GM19035 (cell line): Measurements from ENCODE around the gene RIGI.
A peak's percentile ranks its signal among the peaks of the same experiment; 100 is the strongest.
"Not testable (repeated sequence)": the region's sequence is repeated elsewhere in the genome, so short reads cannot be mapped to it uniquely, and the experiment has no call there.

Experiments
- ATAC-seq: cut with Tn5 transposase; IDR thresholded peaks from one replicate; pipeline ENCODE4 v1.9.1; 2021; ENCODE audit not compliant: unreplicated experiment

The RIGI gene

DNA sequence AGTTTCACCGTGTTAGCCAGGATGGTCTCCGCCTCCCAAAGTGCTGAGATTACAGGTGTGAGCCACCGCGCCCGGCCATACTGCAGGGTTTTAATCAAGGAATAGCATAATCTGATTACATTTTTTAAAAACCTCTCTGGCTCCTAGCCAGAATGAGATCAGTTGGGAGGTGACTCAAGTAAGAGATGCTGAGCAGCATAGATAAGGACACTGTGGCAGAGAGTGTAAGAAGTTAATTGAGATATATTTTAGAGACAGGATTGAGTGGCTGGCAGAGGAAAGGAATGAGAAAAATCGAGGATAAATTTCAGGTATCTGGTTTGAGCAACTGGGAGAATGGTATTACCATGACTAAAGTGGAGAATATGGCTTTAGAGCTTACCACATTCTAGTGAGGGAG, 7.3 kb upstream of the RIGI start:
- ATAC-seq = no peak

DNA sequence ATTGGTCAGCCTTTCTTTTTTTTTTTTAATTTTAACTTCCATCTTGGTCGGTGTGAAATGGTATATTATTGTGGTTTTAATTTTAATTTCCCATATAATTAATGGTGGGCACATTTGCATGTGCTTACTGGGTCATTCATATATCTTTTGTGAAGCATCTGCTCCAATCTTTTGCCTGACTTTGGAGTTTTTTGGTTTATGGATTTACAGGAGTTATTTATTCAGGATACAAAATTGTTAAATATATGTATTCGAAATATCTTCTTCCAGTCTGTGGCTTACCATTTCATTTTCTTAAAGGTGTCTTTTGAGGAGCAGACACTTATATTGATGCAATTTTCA, 682 bp upstream of the RIGI start:
- ATAC-seq = no peak

DNA sequence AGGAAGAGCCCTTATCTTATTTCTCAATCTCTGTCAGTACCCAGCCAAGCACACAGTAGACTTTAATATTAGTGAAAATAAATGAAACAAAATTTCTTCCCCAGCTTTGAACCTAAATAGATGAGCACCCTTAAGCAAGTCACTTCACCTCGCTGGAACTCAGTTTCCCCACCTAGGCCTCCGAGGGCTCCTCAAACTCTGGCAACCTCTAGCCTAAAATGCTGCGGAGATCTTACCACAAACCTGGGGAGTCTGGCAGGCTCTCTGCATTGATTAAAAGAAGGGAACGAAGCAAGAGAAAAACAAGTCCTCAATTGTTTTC, 326 bp downstream of the RIGI start:
- ATAC-seq = peak; percentile 20

DNA sequence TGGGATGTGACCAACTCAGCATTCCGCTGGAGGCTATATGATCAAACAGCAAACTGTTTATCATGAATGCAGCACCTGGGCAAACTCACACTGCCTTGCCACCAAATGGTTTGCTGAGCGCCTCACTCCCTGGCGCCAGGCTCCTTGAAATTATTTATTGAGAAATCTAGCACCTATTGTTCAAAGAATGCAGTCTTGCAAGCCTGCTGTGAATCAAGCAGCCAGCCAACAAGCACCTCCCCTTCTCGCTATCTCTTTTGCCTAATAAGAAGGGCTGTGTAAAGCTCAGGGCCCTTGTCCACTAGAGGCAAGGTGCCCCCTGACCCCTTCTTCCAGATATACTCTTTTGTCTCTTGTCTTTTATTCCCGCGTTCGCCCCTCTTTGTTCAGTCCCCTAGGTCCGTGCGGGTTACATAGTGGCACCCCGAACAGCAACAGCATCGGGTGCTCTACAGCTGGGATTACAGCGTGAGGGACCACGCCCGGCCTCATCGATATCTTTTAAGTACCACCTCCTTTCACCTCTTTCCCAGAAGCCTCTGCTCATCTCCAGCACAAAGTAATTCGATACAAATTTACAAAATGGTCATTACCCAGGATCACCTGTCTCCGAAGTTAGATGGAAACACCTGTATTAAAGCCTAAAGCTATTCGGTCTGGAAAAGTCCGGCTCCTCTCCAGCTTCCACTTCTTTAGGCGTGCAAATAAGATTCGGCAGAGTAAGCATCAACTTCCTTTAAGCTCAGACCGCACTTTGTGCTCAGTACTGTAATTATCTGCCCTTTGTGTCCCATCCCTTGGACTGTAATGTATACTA, 896 bp downstream of the RIGI start:
- ATAC-seq = no peak

DNA sequence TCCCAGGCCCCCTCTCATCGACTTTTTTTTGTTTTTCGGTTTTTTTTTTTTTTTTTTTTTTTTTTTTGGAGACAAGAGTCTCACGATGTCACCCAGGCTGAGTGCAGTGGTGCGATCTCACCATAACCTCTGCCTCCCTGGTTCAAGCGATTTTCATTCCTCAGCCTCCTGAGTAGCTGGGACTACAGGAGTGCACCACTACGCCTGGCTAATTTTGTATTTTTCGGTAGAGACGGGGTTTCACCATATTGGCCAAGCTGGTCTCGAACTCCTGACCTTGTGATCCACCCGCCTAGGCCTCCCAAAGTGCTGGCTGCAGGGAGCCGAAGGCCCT, 1.5 kb downstream of the RIGI start:
- not testable (repeated sequence) for ATAC-seq

DNA sequence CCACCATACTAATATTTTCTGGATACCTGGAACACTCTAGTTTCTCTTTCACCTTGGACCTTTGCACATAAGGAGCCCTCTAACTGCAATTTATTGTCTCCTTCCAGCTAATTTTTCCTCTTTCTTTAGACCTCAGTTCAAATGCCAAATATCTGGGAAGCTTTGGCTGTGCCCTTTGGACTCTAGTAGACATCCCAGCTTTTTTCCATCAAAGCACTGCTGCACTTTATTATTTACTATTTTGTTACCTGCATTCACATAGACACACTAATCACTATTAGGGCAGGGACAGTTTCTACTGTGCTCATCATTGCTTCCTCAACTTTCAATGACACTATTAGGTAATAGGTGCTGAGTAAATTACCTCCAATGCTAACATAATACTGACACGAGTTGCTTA, 2.1 kb downstream of the RIGI start:
- ATAC-seq = no peak

DNA sequence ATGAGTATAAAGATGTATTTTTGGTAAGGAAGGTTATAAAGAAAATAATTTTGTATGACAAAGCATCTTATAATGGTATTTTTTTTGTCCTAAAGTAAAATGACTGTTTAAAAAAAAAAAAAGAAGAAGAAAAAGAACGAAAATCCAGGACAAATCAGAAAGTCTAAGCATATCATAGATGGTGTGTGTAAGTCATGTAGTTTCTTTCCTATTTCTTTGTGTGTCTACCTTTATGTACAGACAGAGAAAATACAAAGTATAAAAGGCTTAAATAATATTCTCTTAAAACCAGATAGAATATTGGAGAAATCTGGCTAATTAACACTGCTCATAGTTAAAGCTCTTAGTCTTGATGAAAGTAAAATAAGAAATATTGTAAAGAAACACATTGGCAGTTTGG, 7.7 kb downstream of the RIGI start:
- ATAC-seq = no peak

DNA sequence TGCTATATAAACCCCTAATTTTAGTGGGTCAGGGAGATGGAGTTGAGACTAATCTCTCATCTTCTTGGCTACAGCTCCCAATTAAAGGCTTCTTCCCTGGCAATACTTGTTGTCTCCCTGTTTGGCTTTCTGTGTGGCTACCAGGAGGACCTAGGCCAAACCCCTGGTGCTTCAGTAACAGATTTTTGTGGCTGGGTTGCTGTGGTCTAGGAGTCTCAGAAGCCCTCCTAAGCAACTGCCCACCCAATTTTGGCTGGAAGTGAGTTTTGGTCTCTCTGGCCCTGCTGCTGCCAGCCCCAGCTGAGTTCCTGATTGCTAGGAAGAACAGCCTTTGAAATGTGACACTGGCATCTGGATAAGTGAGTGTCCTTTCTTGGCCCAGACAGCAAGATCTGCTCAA, 9.8 kb downstream of the RIGI start:
- ATAC-seq = no peak

DNA sequence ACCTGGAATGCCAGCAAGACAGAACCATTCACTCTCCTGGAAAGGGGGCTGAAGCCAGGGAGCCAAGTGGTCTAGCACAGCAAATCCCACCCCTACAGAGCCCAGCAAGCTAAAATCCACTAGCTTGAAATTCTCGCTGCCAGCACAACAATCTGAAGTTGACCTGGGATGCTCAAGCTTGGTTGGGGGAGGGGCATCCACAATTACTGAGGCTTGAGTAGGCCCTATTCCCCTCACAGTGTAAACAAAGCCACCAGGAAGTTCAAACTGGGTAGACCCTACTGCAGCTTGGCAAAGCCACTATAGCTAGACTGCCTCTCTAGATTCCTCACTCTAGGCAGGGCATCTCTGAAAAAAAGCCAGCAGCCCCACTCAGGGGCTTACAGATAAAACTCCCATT, 17.3 kb downstream of the RIGI start:
- no peak for ATAC-seq

DNA sequence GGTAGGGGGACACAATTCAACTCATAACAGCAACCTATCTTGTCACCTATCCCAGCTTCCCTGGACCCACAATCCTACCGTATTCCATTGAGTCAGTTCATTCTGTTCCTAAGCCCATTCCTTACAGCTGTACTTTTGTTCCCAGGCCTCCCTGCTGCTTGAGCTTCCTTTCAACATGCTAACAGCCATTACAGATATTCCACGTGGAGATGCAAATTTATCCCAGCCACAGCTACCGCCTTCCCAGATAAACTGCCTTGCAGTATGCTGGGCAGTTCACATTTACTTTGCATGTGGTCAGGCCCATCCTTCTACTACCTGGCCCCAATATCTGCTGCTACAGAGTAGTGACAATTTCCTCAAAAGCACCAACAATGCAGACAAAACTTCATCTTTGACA, 23.0 kb downstream of the RIGI start:
- ATAC-seq = no peak

DNA sequence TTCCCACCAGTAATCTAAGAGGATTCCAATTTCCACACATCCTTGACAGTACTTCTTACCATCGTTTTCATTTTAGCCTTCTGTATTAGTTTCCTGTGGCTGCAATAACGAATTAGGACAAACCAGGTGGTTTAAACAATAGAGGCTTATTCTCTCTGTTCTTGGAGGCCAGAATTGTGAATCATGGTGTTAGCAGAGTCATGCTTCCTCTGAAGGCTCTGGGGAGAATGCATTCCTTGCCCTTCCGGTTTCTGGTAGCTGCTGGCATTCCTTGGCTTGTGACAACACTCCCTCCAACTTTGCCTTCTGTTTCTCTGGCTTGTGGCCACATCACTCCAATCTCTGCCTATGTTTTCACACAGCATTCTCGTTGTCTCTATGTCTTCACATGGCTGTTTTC, 23.5 kb downstream of the RIGI start:
- no peak for ATAC-seq

DNA sequence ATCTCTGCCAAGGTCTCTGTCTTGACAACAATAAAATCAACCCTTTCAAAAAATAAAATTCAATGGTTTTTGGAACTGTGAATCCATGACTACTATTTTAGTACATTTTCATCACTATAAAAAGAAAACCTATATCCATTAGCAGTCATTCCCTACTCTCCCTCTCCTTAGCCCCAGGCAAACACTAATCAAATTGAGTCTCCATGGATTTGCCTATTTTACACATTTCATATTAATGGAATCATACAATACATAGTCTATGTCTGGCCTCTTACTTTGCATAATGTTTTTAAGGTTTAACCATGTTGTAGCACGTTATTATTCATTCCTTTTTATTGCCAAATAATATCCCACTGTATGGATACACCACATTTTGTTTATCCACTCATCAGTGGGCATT, 24.1 kb downstream of the RIGI start:
- no peak for ATAC-seq

DNA sequence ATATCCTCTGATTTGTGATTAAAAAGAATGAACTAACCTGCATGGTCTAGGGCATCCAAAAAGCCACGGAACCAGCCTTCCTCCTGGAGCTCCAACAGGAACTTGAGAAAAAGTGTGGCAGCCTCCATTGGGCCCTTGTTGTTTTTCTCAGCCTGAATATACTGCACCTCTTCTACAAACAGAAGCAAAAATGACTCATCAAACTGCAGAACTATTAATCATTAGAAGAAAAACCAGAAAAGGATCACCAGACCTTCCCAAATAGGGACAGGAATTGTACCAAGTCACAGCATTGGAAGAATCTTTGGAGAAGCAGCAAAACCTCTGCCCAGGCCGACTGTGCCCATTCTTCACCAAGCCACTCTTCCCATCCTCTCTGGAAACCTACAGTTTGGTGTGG, 25.2 kb downstream of the RIGI start:
- no peak for ATAC-seq

DNA sequence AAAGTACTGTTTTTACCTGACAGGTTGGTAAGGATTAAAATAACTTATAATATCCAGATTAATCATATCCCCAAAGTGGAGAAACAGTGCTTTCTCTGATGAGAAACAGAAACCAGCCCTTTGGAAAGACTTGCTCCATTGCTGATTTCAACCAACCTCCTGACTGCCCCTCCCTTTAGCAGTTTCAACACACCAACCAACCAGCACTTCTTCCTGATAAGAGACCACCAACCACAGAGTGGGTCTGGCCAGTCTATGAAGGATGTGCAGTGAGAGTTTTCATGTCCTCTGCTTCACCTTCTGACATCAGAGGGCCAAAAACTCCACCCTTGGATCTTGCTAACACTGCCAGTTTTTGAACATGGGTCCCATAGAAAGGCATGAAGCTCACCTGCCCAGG, 28.1 kb downstream of the RIGI start:
- ATAC-seq = no peak

DNA sequence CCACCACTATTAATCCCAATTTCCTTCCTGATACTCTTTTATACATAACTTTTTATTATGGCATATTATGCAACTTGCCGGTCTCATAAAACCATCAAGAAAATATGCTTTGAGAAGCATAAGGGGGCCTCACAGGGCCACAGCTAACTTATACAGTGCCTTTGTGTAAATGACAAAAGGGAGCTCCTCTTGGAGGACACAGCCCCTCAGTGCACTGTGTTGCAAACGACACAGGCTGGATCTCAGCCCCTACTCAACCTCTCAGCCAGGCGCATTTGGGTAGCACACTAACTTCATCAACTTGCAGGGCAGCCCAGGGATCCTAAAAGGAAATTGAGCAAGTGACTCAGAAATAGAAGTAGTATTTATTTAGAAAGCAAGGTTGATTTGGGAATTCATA, 35.4 kb downstream of the RIGI start:
- ATAC-seq = no peak

DNA sequence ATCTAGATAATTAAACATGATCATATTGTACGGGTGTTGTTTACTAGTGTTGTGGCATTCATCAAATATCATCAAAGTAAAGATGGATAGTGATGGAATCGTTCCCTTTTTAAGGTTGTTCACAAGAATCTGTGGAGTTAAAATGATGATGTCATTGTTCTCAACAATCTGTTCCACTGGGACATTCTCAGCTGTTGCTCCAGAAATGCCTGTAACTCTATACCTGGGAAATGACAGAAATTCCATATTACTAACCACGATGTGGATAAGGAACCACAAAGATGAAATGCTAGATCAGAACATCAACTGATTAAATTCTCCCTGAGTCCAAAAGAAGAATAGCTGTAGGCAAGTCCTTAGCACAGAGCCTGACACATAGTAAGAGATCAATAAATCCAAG, 38.0 kb downstream of the RIGI start:
- no peak for ATAC-seq

DNA sequence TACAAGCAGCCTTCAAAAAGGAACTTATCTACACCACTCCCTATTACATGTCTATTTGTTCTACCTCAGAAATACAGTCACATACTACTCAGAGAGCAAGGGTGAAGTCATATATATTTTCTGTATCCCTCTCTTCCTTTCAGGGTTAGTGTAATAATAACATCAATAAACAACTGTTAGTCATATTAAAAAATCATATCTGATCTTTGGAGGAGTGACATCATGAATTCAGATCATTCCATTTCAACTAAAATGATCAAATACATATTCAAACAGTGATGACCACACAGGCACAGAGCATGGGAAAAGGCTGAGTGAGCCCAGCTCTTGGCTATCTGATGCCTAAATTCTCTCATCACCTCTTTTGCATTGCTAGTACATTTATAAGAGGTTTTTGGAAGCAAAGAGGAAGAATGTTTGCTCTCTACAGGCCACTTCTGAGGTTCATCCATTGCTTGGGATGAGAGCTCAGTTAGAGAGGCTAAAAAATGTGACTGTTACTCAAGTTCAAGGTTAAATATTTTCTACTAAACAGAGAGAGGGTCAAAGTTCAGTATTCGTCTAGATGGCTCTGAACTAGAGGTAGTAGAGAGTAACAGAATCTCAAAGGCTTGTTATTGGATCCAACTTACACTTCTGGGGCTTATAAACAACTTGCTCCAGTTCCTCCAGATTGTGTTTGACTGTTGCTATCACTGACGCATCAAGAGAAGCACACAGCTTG, 39.0 kb downstream of the RIGI start:
- no peak for ATAC-seq

DNA sequence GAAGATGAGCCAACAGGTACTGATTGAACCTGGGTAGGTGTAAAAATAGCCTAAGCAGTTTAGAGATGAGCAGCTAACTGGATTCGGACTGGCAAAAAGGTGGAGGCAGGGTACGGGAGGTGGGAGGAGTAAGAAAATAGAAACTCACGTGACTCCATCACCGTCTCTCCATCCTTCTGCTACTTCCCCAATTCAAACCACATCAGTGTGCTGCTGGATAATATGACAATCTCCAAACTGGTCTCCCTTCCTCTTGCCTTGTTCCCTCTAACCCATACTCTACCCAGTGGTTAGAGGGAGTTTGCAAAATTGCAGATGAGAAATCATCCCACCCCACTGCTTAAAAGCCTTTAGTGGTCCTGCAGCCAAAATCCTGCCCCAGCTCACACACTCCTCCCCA, 42.7 kb downstream of the RIGI start:
- no peak for ATAC-seq
